ENCODE results near the gene ARID5B.

ARID5B gene

DNA sequence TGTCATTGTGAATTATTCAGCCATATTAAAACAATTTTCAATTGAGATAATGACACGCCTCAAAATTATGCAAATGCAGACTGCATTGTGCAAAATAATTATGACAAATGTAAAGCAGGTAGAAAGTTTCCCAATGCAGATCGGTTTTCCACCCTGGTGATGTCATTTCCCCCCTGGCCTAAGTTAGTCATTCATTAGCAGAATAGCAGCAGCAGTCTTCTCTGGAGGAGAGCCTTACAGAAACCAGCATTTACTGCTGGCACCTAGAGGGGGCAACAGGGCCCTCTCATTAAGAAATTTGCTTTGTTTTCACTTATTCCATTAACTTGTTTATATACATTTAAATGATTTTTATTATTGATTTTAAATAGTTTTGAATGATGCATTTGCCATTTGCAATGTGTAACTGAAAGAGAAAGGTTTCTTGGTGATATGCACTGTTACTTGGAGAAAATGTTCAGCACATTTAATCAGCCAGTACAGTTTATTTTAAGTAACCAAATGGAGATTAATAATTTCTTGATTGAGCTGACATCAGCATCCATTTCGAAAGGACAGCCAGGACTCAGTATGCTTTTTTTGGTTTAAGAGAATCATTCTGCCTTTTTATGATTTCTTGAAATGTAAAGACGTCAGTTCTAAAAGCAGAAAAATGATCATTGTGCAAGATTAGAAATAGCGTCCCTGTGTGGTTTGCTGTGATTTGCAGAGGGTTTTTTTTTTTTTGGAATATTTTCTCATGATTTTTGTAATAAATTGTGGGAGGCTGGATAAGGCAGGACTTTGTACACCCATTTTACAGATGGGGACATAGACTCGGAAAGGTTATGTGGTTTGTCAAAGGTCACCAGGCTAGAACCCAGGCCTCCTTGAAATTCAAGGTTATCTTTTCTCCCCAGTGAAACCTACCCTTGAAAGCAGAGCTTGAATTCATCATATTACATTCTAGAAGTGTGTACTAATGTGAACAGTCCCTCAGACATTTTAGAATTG lies 3.5 kb downstream of the ARID5B start:
- no peak for DNase-seq (ENCODE audit: low spot score)

DNA sequence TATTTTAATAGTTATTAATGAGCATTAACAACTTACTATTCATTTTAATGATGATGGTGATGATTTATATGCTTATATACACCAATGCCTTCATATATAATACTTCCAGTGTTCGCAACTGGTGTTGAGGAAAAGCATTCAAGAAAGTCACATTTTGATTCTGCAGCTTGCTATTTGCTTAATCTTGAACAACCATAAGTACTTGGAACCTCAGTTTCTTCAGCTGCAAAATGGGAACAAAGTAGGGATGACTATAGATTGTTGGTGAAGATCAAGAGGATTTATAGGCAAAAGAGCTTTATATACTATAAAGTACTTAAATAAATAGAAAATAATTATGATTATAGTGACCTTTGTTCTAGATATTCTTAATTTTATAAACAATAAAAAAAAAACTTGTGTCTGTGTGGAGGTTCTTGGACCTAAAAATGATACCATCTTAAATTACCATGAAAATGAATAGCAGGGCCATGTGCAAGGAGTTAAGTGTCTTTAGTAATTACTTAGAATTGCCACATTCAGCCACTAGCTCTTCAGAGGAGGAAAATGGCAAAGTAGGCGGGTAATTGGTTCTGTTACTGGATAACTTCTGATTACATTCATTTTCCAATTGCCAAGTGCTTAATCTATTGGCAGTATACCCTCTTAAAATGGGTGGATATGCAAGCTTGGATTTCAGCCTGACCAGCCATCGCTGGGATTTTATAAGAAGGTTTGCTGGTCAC lies 4.5 kb downstream of the ARID5B start:
- DNase-seq (ENCODE audit: low spot score), result no peak

DNA sequence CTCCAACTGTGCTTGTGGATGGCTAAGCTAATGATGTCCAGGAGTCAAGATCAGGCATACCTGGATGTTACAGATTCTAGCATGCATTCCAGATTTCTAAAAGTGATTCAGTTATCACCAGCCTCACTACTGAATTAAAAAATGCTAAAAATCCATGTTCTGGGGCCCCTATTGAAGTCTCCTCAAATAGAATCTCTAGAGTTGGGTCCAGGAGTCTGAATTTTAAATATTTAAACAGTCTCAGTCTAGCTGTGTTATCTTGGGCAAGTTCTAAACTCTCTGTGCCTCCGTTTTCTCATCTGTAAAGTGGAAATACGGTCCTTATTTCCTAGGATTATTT lies 5.0 kb downstream of the ARID5B start:
- no peak for DNase-seq (ENCODE audit: low spot score)

DNA sequence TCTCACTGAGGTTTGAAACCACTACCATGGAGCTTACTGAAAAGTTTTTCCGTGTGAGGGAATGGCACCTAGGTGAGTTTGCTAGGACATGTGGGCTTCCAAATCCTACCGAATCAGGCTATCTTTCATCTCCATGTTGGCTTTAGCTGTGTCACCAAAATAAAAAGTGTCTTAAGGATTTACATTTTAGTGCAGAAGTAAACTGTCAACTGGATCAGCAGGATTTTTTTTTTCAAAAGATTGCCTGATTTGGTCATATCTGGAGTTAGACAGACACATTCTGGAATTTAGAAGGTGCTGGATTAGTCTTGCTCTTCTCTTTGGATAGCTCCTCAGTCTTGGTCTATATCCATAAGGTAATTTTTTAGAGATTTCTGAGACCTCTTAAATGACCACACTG lies 5.5 kb downstream of the ARID5B start:
- DNase-seq (ENCODE audit: low spot score), result no peak

DNA sequence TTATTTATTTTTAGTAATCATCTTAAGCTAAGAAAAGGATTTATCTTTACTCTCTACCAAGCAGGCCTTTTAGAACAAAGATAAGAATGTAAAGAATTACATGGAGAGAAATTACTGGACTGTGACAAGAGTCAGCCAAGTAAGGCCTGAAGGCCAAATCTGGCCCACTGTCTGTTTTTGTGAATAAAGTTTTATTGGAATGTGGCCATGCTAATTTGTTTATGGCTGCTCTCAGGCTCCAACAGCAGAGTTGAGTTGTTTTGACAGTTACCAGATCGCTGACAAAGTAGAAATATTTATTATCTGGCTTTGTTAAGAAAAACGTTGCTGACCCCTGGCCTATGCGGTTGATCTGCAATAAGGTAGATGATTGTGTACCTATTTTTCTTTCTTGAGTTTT lies 6.1 kb downstream of the ARID5B start:
- no peak for DNase-seq (ENCODE audit: low spot score)

DNA sequence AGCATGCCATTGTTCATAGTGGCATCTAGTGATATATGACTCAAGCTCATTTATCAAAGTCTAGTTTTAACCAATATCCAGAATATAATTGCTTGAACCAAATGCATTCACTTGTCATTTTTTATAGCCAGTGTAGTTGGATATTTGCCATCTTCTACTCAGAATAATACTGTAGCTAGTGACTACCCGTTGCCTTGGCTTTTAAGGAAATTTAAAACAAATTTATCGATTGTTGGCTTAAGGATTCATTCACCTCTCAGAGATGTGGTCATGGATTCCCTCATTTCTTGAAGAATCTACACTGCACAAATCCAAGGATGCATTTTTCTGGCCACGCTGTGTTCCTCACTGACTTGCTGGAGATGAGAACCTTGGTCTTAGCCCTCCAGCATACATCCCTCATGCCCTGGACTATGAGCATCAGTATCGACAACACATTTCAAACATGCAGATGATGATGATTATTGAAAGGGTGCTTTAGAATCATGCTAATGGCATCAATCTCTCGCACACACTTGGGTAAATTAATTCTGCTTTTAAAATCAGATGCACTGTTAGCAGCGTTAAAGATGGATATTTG lies 8.8 kb downstream of the ARID5B start:
- DNase-seq (ENCODE audit: low spot score), result no peak

DNA sequence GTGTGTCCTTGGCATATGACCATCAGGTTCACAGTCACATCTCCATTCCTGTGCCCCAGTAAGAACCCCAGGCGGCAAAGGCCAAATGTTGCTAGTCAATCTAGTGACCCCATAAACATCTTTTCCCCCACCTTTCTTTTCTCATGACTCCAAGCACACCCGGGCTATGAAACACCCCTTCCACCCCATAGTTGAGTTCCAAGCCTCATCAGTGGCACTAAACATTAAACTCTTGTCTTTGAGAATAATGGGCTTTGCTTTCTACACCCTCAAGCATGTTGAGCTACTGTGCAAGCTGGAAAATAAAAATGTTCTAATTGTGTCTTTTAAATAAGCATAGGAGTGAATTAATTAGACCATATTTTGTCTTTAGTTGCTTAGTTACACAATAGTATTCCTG lies 9.4 kb downstream of the ARID5B start:
- DNase-seq (ENCODE audit: low spot score), result no peak

DNA sequence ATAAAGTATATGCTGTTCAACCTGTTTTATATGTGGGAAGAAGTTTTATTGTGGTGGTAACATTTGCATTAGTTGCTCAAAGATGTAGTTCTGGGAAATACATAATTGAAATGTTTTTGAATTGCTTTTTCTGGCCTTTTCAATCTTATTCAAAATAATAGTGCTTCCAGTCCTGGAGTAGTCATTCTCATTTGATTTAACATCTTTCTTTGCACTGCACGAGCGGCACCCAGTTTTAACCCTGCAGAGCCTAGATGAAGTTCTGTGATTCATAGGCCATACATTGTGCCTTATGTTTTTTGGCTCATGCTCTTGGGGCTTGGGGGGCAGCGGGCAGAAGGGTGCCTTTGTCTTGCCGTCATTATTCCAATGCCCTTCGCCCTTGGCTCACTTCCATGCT lies 9.9 kb downstream of the ARID5B start:
- DNase-seq (ENCODE audit: low spot score), result no peak

DNA sequence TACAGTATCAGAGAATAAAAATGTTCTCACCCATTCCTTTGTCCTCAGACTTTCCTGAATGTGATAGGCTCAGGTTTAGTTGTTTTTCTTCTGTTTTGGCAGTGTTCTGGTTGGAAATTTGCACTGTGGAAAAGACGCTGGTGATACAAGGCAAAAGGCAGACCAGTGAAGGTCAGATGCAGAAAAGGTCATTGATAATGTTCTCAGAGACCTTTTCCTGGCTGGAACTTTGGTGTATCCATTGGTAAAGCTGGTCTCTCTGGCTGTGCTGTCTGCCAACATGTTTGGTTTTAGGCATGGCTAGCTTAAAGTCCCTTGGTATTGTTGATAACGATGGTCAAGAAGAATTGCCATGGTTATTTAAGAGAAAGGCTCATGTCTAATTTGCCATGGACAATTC lies 11.5 kb downstream of the ARID5B start:
- no peak for DNase-seq (ENCODE audit: low spot score)

DNA sequence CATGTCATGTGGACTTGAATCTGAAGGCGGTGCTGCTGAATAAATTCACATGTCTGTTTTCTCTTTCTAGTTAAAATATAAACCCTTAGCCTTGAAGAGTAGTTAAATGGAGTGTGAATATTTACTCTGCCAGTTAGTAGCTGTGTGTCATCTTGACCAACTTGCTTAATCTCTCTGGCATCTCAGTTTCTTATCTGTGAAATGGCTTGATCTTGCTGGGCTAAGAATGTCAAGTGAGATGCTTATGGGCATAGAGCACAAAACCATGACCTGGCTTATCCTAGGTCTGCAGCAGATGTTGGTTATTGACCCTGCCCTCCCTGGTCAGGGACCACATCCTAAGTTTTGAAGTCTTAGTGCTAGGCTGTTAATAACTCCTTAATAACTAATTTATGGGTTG lies 16.6 kb downstream of the ARID5B start:
- DNase-seq (ENCODE audit: low spot score), result no peak

DNA sequence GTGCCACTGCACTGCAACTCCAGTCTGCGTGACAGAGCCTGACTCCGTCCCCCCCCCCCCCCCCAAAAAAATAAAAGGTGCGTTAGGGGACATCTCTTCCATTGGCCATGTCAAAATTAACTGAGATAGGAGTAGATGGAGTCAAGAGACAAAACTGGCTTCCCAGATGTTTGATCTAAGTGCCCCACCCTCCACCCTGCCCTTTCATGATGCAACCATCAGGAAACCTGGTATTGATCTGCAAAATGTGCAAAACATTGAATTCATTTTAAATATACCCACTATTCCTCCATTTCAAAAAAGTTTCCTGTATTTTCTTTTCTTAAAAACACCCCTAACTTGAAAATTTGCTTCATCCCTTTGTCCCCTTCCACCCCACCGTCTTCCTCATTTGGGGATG lies 17.5 kb downstream of the ARID5B start:
- DNase-seq (ENCODE audit: low spot score), result no peak

DNA sequence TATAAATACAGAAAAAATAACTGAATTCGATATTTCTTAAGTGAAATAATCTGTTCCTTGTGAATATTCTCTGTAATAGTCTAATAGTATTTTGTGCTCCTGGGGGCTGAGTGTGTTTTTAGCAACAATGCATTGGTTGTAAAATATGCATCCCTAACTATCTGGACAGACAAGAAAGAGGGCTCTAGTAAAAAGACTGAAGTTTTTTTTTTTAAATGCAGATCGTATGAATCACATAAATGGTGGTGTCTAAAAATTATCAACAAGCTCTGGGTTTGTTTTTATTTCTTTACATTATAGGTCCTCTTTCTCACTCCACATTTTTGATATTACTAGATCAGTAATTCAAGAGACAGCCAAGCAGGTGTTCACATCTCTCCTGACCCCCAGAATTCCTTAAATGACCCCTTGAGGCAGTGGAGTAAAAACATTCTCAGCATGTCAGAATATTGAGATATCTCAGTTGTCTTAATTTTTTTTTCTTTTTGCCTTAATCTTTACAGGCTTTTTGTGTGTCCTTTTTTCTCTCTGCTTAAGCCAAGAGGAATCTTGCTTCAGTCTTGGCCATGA lies 18.2 kb downstream of the ARID5B start:
- DNase-seq (ENCODE audit: low spot score), result no peak

DNA sequence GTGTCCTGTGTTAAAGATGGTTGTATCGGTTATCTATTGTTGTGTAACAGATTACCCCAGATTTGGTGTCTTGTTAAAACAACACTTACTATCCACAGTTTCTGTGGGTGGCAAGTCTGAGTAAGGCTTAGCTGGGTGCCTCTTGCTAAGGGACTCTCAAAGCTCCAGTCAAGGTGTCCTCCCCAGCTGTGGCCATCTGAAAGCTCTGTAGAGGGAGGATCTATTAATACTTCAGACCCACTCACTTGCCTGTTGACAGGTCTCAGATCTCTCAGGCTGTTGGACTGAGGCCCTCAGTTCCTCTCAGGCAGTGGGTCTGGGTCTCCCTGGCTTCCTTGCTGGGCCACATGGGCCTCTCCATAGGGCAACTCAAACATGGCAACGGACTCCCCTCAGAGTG lies 19.6 kb downstream of the ARID5B start:
- DNase-seq (ENCODE audit: low spot score), result no peak

DNA sequence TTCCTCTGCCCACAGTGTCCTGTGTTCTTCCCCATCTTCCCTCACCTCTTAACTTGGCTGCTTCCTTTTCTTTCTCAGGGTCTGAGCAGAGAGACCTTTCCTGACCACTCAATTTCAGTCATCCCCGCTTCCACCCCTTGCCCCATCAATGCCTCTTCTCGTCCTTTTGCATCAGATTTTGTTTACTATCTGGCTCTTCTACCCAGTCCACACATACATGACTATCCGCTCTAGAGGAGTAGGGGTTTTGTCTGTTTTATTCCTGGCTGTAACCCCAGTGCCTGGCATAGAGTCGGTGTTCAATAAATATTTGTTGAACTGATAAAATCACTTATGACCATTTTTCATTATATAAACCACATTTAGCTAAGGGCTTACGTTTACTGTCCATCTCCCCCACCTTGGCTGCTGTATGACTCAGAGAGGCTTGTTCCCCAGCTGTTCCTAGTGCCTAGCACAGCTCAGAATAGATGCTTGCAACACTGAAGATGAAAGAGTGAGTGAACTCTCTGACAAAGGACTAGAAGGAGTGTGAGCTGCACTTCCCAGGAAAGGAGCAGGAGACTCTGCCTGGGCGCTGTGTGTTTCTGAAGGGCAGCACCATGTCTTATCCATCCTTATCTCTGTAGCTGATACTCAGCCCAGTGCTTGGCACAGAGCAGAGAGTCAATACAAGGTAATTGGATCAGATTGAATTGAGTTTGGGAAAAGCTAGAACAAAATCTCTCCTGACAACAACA lies 21.9 kb downstream of the ARID5B start:
- DNase-seq (ENCODE audit: low spot score), result no peak

DNA sequence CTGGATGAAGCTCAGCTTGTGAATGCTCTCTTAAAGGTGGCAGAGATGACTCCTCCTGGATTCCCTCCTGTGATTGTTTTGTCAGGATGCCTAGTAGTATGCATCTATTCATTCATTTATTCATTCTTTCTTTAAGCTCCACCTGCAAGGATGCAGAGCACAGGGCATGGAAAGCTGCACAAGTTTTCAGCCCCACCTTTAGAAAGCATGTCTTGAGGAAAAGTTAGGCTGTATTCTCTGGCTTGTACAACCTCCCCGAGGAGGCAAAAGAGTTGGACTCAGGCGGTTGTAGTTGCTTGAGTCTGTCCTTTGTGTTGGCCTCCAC lies 22.4 kb downstream of the ARID5B start:
- DNase-seq (ENCODE audit: low spot score), result no peak

DNA sequence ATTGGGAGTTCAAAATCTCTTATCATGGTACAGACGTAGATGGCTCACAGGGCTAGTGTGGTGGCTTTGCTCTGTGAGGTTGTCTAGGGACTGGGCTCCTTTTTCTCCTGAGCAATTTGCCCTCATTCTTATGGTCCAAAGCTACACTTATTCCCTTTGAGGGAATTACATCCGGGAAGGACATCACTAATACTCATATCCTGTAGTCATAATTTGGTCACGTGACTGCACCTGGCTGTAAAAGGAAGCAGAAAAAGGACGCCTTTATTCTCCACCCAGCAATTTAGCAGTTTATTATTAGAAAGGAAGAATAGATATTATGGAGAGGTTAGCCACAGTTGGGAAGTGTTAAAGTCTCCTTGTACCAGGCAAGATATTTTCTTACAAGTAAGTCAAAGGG lies 28.1 kb downstream of the ARID5B start:
- DNase-seq (ENCODE audit: low spot score), result no peak

DNA sequence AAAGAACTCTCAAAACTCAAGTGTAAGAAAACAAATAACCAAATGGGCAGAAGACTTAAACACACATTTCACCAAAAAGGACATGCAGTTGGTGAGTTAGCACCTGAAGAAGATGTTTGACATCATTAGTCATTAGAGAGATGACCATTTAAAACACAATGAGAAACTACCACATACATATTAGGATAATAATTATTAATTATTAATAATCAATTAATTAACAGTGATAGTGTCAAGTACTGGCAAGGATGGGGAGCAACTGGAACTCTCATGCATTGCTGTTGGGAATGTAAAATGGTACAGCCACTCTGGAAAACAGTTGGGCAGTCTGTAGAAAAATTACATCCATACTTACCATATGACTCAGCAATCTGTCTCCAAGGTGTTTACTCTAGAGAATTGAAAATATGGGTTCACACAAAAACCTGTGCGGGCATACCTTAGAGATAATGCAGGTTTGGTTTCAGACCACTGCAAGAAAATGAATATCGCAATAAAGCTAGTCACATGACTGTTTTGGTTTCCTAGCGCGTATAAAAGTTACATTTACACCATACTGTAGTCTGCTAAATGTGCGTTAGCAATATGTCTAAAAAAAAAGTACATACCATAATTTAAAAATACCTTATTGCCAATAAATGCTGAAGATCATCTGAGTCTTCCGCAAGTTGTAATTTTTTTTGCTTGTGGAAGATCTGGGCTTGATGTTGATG lies 30.3 kb downstream of the ARID5B start:
- no peak for DNase-seq (ENCODE audit: low spot score)

DNA sequence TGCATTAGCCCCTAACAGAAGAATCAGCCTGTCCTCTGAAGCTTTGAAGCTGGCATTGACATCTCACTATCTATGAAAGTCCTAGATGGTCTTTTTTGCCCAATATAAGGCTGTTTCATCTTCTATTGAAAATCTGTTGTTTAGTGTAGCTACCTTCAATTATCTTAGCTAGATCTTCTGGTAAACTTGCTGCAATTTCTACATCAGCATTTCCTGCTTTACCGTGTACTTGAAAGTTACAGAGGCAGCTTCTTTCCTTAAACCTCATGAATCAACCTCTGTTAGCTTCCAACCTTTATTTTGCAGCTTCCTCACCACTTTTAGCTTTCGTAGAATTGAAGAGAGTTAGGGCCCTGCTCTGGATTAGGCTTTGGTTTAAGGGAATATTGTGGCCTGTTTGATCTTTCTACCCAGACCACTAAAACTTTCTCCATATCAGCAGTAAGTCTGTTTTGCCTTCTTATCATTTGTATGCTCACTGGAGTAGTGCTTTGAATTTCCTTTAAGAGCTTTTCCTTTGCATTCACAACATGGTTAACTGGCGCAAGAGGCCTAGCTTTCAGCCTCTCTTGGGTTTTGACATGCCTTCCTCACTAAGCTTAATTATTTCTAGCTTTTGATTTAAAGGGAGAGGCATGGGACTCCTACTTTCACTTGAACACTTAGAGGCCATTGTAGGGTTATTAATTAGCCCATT lies 32.5 kb downstream of the ARID5B start:
- DNase-seq (ENCODE audit: low spot score), result no peak

DNA sequence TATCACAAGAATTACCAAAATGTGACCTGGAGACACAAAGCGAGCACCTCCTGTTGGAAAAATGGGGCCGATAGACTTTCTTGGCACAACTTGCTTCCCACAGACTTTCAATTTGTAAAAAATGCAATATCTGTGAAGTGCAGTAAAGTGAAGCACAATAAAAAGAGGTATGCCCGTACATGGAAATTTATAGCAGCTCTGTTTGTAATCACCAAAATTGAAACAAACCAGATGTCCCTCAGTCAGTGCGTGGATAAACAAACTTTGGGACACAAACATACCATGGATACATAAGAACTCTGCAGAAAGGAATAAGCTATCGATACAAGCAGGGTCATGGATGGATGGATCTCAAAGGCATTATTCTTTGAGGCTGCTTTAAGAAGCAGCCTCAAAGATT lies 33.6 kb downstream of the ARID5B start:
- DNase-seq (ENCODE audit: low spot score), result no peak

DNA sequence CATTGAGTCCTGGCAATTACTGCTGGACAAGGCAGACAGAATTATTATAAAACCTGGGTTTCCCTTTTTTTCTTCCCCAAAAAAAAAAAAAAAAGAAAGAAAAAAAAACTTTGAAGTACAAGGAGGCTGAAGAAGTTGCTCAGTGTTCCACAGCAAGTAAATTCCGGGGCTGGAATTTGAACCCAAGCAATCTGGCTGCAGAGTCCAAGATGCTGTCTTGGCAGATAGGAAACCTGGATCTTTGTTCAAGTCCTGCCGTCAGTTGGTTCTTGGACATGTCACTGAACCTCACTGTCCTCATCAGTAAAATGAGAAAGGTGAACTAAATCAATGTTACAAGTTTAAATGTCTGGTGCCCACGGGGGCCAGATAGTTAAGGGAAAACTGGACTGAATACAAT lies 35.3 kb downstream of the ARID5B start:
- DNase-seq (ENCODE audit: low spot score), result no peak

Data from left forelimb (tissue), 1 donor.